Neutrophil (primary cell): Measurements from ENCODE around the gene CACNA2D4.

Source experiments
- H3K27ac ChIP-seq: fragments of 200-600 bp; sonication (generic); 2 replicates; pipeline ENCODE4 v1.5.1; 2016; ENCODE audit warnings: mild to moderate bottlenecking, moderate library complexity
- H3K27me3 ChIP-seq: fragments of 200-600 bp; sonication (generic); 2 replicates; pipeline ENCODE4 v1.6.0; 2016; ENCODE audit warnings: mild to moderate bottlenecking
- H3K36me3 ChIP-seq: fragments of 200-600 bp; sonication (generic); 2 replicates; pipeline ENCODE4 v1.5.1; 2017
- H3K4me1 ChIP-seq, 2 experiments: fragments of 200-600 bp in 1 of 2; sonication (generic) in 1 of 2; 1 replicate in 1 of 2; 2 replicates in 1 of 2; pipeline versions ENCODE4 v1.5.1 to v1.6.1; 2013 to 2016; ENCODE audit warnings: low read depth in 1 of 2, low read length in 1 of 2, mild to moderate bottlenecking in 1 of 2, moderate library complexity in 1 of 2; ENCODE audit not compliant: control insufficient read depth in 1 of 2, insufficient read depth in 1 of 2
- H3K4me3 ChIP-seq, 2 experiments: fragments of 200-600 bp in 1 of 2; sonication (generic) in 1 of 2; 1 replicate in 1 of 2; 2 replicates in 1 of 2; pipeline ENCODE4 v1.5.1; 2013 to 2016; ENCODE audit warnings: low read depth in 1 of 2, low read length in 1 of 2, mild to moderate bottlenecking in 1 of 2, moderate library complexity in 1 of 2
- H3K9me3 ChIP-seq: fragments of 200-600 bp; sonication (generic); 2 replicates; pipeline ENCODE4 v1.5.1; 2016
- CTCF ChIP-seq: fragments of 200-600 bp; sonication (generic); IDR thresholded peaks from 2 replicates; pipeline ENCODE4 v1.5.1; 2016; ENCODE audit warnings: antibody characterized with exemption

Gene CACNA2D4

GRCh38 chr12:1832801-1833595 is 85.5 kb downstream of the CACNA2D4 start:
- Histone ChIP-seq H3K4me3 (no peak overlapping the region), H3K9me3 (no peaks in the 10 kb centered on the region), H3K27me3 (peaks cover 54% of the 10 kb centered on the region), H3K4me1 (no peaks in the 10 kb centered on the region), H3K36me3 (no peaks in the 10 kb centered on the region), H3K27ac (no peak overlapping the region)
- TF ChIP-seq CTCF: no peak

GRCh38 chr12:1830981-1831963 is 87.2 kb downstream of the CACNA2D4 start:
- Histone ChIP-seq H3K9me3 (no peaks in the 10 kb centered on the region), H3K4me1 (no peaks in the 10 kb centered on the region), H3K27me3 (peaks cover 58% of the 10 kb centered on the region), H3K4me3 (no peak overlapping the region), H3K36me3 (no peaks in the 10 kb centered on the region), H3K27ac (no peak overlapping the region)
- no peak for TF ChIP-seq CTCF

GRCh38 chr12:1830401-1830845 is 88.0 kb downstream of the CACNA2D4 start:
- TF ChIP-seq CTCF: no peak
- H3K9me3 ChIP-seq: no peaks in the 10 kb centered on the region

GRCh38 chr12:1829306-1829900 is 89.0 kb downstream of the CACNA2D4 start:
- Histone ChIP-seq H3K36me3 (no peaks in the 10 kb centered on the region), H3K27ac (no peak overlapping the region), H3K27me3 (peaks cover 66% of the 10 kb centered on the region), H3K9me3 (no peaks in the 10 kb centered on the region), H3K4me3 (no peak overlapping the region), H3K4me1 (no peaks in the 10 kb centered on the region)
- TF ChIP-seq CTCF: no peak

More at GRCh38 chr12:1830401-1830845, 88.0 kb downstream of the CACNA2D4 start:
- Histone ChIP-seq H3K4me1 (no peaks in the 10 kb centered on the region), H3K27ac (no peak overlapping the region), H3K4me3 (no peak overlapping the region), H3K36me3 (no peaks in the 10 kb centered on the region), H3K27me3 (peaks cover 58% of the 10 kb centered on the region)

- no peaks in the 10 kb centered on the region for H3K36me3 ChIP-seq
- TF ChIP-seq CTCF: no peak
- H3K9me3 ChIP-seq: no peaks in the 10 kb centered on the region
- no peaks in the 10 kb centered on the region for H3K4me1 ChIP-seq
- H3K27ac ChIP-seq: no peak overlapping the region
- H3K4me3 ChIP-seq: no peak overlapping the region
- H3K27me3 ChIP-seq: peaks cover 67% of the 10 kb centered on the region
These were observed 89.6 kb downstream of the CACNA2D4 start for GRCh38 chr12:1828856-1829255.
